Fibroblast of pulmonary artery (primary cell): ENCODE results near the gene HOXA11.

Experiments used
- DNase-seq: peaks from one replicate; pipeline ENCODE4 v3.0.0-alpha.2; 2010; ENCODE audit warnings: low read depth
- H3K4me3 ChIP-seq: replicated peaks from 2 replicates; pipeline ENCODE4 v1.5.1; 2011; ENCODE audit warnings: low read depth, mild to moderate bottlenecking, control low read depth, low read length, moderate library complexity
- TF ChIP-seq, protein P1 (sequence below): IDR thresholded peaks from 2 replicates; pipeline ENCODE4 v1.5.1; 2011; ENCODE audit warnings: mild to moderate bottlenecking, control low read depth, low read length, inconsistent platforms; ENCODE audit errors: missing control alignments

The HOXA11 gene

DNA sequence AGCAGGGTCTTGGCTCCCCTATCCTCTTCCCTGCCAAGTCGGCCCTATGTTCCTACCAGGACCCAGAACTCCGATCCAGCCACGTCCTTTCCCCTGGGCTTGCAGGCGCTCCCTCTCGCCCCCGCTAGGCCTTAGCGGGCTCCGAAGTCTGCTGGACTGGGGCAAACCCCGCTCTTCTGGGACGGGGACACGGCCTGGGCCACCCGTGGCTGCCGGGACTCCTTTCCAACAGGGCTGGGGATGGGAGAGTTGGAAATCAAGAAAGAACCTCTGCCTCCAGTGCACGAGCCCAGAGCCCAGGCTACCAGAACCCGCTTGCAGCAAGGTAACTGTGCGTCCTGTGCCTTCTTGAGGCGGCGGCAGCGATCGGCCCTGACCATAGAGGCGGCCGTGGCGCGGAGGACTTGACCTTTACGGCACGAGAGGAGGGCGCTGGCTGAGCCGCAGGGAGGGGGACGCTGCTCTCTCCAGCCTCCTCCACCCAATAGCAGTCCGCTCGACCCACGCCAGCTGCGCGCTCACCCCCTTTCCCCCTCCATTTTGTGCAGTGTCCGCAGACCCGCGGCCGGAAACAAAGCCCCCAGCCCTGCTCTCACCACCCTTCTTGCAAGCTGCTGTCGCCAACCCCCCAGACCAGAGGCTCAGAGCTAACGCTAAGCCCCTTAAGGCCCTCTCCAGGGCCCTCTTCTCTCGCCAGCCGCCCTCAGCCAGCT lies 7.0 kb upstream of the HOXA11 start:
- DNase-seq = no peak
- H3K4me3 ChIP-seq = no peak overlapping the region
- TF ChIP-seq, protein P1, sequence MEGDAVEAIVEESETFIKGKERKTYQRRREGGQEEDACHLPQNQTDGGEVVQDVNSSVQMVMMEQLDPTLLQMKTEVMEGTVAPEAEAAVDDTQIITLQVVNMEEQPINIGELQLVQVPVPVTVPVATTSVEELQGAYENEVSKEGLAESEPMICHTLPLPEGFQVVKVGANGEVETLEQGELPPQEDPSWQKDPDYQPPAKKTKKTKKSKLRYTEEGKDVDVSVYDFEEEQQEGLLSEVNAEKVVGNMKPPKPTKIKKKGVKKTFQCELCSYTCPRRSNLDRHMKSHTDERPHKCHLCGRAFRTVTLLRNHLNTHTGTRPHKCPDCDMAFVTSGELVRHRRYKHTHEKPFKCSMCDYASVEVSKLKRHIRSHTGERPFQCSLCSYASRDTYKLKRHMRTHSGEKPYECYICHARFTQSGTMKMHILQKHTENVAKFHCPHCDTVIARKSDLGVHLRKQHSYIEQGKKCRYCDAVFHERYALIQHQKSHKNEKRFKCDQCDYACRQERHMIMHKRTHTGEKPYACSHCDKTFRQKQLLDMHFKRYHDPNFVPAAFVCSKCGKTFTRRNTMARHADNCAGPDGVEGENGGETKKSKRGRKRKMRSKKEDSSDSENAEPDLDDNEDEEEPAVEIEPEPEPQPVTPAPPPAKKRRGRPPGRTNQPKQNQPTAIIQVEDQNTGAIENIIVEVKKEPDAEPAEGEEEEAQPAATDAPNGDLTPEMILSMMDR = no peak

DNA sequence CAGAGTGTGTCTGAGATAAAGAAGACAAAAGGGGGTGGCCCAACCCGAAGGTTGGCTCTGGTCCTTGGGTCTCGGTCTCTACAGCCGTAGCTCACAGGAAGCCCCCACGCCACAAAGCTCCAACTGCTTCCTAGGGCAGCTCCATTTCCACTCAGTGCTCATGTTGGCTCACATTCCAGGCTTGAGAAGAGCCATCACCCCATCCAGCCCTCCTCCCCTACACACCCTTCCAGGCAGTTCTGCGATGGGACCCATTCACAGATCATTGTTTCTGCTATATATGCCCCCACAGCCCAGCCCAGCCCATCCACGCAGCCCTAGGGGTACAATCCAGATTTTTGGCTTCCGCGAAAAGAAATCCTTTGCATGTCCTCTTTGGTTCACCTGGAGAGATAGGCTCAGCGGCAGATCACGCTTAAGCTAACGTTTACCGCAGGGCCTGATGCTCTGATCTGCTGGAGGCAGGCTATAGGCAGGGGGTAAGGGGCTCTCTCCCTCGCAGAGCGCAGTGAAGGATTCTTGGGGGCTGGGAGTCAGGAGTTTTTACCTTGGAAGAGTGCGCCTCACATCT lies 6.2 kb upstream of the HOXA11 start:
- TF ChIP-seq, protein P1 = no peak
- no peak overlapping the region for H3K4me3 ChIP-seq
- no peak for DNase-seq

DNA sequence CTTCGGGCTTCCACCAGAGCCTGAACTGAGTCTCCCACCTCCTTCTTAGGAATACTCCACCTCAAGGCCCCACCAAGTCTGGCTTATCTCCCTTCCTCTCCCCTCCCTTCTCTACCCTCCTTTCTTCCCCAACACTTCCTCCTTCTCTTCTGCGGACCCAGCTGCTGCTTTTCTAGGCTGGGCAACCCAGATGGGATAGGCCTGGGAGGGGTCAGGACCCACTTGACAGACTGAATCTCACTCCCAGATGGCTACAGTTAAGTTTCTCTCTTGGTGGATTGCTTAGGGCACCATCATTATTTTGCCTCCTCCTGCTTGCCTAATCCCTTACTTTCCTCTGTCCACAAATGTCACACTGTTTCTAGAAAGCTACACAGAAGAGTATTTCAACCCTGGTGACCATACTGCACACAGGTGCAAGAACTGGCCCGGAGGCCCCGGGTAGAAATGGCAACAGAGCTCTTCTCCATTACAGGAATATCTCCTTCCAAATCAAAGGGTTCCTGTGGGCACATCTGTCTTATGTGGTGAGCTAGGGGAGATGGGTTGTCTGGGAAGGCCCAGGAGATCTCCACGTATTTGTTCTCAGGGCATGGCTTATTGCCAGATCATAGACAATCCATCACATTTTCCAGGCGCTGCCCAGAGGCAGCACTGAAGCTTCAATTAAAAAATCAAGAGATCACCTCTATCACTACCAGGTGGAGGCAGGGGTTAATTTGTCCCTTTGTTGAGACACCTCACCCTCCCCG lies 5.1 kb upstream of the HOXA11 start:
- TF ChIP-seq, protein P1 = no peak
- DNase-seq = no peak
- H3K4me3 ChIP-seq = no peak overlapping the region

DNA sequence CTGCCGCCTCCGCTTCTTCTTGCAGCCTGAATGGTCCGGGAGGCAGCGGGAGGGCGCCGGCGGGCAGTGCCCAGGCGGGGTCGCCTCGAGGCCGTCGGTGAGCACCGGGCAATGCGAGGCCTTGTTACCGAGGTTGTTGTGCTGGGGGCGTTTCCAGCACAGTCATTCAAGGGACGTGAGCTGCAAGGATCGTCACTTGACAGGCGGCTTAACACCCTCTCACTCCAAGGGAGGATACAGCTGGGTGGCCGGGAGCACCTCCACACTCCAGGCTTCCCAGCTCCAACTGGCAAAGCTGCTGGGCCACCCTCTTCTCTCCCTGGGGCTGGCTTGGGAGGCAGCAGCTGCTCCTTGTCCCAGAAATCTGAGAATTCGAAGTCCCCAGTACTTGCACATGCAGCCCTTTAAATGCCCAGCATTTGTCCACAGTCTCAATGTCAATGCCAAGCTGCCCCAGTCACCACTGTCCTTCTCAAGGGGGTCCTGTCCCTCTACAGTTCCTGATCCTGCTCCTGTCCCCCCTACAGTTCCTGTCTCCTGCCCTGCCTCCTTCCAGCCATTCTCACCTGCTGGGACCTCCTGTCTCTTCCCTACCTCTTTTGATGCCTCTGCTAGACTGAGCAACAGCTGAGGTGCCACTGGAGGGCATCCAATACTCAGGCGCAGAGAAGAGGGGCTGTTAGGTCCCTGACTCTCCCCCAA lies 4.4 kb upstream of the HOXA11 start:
- TF ChIP-seq, protein P1 = no peak
- no peak overlapping the region for H3K4me3 ChIP-seq
- no peak for DNase-seq

DNA sequence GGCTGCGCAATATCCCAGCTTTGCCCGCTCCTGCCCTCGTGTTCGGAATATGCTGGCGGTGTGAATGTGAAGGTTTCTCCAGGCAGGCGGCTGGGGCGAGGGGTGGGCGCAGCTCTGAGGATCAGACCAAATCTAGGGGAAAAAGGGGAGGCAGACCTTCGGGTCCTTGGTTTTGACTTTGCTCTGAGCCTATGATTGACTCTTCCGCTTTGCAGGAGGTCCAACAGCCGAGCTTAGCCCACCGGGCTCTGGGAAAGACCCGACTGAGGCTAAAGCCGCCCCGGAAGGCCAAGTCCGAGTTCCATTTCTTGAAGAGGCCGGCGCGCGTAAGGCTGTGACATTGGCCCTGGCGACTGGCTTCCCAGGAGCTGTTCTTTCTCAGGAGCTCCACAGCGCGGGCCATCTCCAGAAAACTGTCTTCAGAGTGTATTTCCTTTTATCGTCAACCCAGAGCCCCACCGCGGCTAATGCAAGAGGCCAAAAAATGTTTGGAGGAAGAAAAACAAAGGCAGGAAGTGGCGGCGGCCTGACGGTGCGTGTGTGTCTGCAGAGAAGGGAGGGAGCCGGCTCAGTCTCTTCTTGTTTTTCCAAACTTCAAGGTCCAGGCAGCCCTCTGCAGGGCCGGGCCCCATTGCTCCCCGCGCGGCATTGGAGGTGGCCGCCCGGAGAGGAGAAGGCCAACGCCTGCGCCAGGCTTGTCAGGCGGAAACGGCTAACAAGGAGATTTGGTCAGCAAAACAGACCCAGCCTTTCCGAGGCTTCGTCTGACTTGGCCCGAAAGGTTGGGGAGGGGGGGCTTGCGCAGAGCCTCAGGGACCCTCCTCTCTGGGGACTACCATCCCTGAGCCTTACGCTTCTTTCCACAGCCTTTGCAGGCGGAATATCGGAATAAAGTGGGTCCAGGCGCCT lies 3.6 kb upstream of the HOXA11 start:
- TF ChIP-seq, protein P1 = no peak
- peak overlapping the region; percentile 21 for H3K4me3 ChIP-seq
- DNase-seq = peak; percentile 47
